DMS114 treated with DMSO at 0.1 percent for 48 hours (cell line): Measurements from ENCODE around the gene RPS6KB1.
A peak's percentile ranks its signal among the peaks of the same experiment; 100 is the strongest.
"Not testable (repeated sequence)": the region's sequence is repeated elsewhere in the genome, so short reads cannot be mapped to it uniquely, and the experiment has no call there.

Experiments used
- DNase-seq: peaks from one replicate; lab custom pipeline; 2025; ENCODE audit not compliant: unreplicated experiment; lab: John Stamatoyannopoulos, UW

RPS6KB1 gene

GRCh38 chr17:59933317-59933716 is 40.4 kb downstream of the RPS6KB1 start:
- not testable (repeated sequence) for DNase-seq

GRCh38 chr17:59940697-59941096 is 47.8 kb downstream of the RPS6KB1 start:
- not testable (repeated sequence) for DNase-seq

DNA sequence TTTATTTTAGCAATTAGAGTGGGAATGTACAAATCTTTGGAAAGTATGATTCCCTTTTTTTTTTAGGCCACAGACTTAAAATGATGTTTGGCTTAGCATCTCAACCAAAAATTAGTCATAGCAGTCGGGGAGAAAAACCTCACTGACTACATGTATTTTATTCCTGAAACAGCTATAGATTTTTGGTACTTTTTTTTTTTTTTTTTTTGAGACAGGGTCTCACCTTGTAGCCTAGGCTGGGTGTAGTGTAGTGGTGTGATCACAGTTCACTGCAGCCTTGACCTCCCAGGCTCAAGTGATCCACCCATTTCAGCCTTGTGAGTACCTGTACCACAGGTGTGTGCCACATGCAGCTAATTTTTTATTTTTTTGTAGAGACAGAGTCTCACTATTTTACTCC is 48.2 kb downstream of the RPS6KB1 start:
- no peak for DNase-seq

DNA sequence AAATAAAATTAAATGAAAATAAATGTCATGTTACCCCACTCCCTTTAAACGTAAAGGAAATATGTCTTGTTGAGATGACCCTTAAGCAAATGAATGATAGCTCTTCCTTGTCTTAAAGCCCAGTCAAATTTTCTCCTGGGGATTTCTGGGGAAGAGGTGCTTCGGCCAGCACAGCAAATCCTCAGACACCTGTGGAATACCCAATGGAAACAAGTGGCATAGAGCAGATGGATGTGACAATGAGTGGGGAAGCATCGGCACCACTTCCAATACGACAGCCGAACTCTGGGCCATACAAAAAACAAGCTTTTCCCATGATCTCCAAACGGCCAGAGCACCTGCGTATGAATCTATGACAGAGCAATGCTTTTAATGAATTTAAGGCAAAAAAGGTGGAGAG is 53.5 kb downstream of the RPS6KB1 start:
- DNase-seq: not testable (repeated sequence)

DNA sequence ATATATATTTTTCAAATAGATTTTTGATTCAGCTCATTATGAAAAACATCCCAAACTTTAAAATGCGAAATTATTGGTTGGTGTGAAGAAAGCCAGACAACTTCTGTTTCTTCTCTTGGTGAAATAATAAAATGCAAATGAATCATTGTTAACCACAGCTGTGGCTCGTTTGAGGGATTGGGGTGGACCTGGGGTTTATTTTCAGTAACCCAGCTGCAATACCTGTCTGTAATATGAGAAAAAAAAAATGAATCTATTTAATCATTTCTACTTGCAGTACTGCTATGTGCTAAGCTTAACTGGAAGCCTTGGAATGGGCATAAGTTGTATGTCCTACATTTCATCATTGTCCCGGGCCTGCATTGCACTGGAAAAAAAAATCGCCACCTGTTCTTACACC is 54.4 kb downstream of the RPS6KB1 start:
- DNase-seq: not testable (repeated sequence)

DNA sequence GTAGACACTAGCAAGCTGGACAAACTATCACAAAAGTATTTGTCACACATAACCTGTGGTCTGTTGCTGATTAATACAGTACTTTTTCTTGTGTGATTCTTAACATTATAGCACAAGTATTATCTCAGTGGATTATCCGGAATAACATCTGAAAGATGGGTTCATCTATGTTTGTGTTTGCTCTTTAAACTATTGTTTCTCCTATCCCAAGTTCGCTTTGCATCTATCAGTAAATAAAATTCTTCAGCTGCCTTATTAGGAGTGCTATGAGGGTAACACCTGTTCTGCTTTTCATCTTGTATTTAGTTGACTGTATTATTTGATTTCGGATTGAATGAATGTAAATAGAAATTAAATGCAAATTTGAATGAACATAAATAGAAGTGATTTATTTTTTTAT is 57.1 kb downstream of the RPS6KB1 start:
- no peak for DNase-seq

GRCh38 chr17:59954856-59955255 is 61.9 kb downstream of the RPS6KB1 start:
- DNase-seq: no peak

GRCh38 chr17:59959574-59959973 is 66.7 kb downstream of the RPS6KB1 start:
- not testable (repeated sequence) for DNase-seq

DNA sequence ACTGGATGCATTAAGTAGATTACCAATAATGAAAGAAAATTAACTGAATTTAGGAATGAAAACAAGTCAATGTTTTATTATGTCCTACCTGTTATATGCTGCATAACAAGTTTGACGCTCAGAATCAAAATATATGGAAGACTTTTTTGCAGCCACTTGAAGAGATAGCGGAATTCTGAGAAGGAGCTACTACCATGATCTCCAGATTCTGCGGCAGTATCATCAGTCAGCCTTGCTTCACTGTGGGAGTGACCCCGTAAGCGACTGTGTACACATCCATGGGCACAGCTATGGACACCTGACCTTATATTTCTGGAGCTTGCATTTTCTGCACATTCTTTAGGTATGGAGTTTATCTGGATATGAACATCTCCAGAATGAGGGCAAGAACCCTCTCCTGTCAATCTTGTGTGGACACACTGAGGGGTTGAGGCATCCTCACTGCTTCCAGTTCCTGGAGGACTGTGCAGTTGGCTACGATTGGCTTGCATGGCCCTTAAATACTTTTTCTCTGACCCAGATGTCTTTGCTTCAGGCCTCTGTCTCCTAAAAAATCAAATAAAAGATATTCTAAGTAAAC is 69.9 kb downstream of the RPS6KB1 start:
- DNase-seq: no peak

DNA sequence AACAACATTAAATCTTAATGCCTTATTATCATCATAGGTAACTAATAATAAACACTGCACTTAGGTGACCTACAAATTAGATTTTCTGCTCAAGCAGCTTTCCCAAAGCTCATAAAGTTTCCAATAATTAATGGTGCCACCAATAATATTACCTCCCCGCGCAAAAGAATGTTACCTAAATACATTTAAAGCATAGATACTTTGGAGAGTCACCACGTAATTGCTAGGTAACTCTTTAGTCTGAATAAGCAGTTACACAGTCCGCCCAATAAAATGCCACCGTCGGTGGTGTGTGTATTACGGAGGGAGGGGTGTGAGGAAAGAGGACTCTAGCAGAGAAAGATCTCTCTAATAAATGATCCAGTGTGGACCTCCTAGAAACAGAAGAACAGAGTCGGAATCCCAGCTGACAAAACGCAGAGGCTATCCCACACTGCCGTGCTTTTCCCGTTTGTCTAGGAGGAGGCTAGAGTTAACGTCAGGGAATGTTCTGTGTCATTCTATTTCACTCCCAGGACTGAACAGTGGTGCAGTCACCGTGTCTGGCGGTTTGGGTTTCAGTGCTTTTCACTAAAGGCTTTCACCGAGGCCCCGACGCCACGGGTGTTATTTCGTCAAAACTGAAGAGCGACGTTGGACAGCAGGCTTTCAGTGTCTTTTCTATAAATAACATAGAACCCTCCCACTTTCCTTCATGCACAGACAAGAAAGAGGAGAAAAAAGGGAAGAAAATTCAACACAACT is 71.0 kb downstream of the RPS6KB1 start:
- DNase-seq: no peak

DNA sequence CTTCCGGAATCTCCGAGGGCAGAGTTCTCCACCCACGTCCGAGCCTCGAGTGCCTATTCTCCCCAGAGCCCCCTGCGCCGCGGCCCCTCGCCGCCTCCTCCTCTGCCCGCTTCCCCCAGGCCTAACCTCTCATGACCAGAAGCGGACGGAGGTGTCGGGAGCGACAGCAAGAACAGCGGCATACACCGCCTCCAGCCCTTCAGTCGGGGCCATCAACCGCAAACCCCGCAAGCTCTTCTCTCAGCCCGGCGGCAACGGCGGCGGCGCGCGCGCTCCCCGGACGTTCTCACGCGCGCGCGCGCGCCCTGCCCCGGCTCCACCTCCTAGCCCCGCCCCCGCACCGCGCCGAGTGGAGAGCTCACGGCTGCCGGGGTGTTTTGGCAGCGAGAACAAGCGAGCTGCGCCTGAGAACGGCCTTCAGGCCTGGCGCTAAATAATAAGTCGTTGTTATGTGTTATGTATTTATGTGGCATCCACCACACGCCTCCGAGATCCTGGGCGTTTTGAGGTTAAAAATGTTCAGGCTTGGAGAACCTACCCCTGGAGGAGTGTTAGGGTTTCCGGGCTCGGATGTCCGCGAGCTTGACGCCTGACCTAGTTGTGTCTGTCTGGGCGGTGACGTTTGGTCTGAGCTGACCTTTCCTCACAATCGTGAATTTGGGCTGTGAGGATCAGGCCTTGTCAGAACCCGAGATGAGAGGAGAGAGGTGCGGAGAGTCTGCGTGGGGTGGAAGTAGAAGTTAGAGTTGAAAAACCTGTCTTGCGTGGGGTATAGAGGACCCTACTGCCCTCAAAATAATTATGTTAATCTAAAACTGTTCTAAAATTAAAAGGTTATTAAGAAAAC is 71.8 kb downstream of the RPS6KB1 start, which contains the start of gene RNFT1:
TSS of gene RNFT1 (minus strand) at position 259 of the 847 bp plus-strand sequence. CDS start at position 182, 77 bp downstream.
- DNase-seq: peak; percentile 75

GRCh38 chr17:59971771-59972170 is 78.8 kb downstream of the RPS6KB1 start:
- DNase-seq: not testable (repeated sequence)

DNA sequence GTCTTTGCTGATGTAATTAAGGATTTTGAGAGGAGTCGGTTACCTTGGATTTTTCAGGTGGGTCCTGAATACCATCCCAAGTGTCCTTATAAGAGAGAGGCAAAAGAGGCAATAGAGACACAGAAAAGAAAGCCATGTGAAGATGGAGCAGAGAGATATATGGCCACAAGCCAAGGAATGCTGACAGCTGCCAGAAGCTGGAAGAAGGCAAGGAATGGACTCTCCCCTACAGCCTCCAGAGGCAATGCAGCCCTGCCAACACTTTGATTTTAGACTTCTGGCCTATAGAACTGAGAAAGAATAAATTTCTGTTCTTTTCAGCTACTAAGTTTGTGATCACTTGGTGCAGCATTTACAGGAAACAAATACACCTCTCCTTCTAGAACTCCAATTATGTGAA is 79.9 kb downstream of the RPS6KB1 start:
- DNase-seq: no peak

- DNase-seq: not testable (repeated sequence)
Measured at GRCh38 chr17:59973483-59973882, 80.6 kb downstream of the RPS6KB1 start.

- DNase-seq: not testable (repeated sequence)
Measured at GRCh38 chr17:59975166-59975565, 82.2 kb downstream of the RPS6KB1 start.

- not testable (repeated sequence) for DNase-seq
Measured at GRCh38 chr17:59996608-59997007, 103.7 kb downstream of the RPS6KB1 start.
